Neural progenitor cell (in vitro differentiated cells): ENCODE data around the gene CDIP1. TPM values are rescaled to one million over a fixed set of nuclear protein-coding genes. Genes with fewer than 3 reads are reported as not detected.

Experiments used
- DNase-seq: peaks from one replicate; pipeline ENCODE4 v3.0.0-alpha.2; 2016; ENCODE audit warnings: low spot score
- H2AFZ ChIP-seq: fragments of 200-600 bp; sonication (generic); replicated peaks from 2 replicates; pipeline ENCODE4 v1.6.1; 2016; ENCODE audit warnings: antibody characterized with exemption
- H3F3A ChIP-seq: fragments of 200-600 bp; sonication (generic); 2 replicates; pipeline ENCODE4 v1.6.1; 2016; ENCODE audit warnings: antibody characterized with exemption, low read depth
- H3K27ac ChIP-seq: fragments of 200-600 bp; sonication (generic); 2 replicates; pipeline ENCODE4 v1.5.1; 2016; ENCODE audit warnings: mild to moderate bottlenecking
- H3K27me3 ChIP-seq: fragments of 200-600 bp; sonication (generic); 2 replicates; pipeline ENCODE4 v1.6.1; 2016; ENCODE audit warnings: mild to moderate bottlenecking, moderate library complexity
- H3K36me3 ChIP-seq: fragments of 200-600 bp; sonication (generic); 2 replicates; pipeline ENCODE4 v1.5.1; 2016
- H3K4me1 ChIP-seq: fragments of 200-600 bp; sonication (generic); 2 replicates; pipeline ENCODE4 v1.6.1; 2016; ENCODE audit warnings: mixed run types
- H3K4me2 ChIP-seq: fragments of 200-600 bp; sonication (generic); 2 replicates; pipeline ENCODE4 v1.6.1; 2016
- H3K4me3 ChIP-seq: fragments of 200-600 bp; sonication (generic); 2 replicates; pipeline ENCODE4 v1.5.1; 2016
- H3K79me2 ChIP-seq: fragments of 200-600 bp; sonication (generic); 2 replicates; pipeline ENCODE4 v1.6.1; 2016; ENCODE audit warnings: low read depth
- H3K9ac ChIP-seq: fragments of 200-600 bp; sonication (generic); 2 replicates; pipeline ENCODE4 v1.6.1; 2016
- H3K9me3 ChIP-seq: fragments of 200-600 bp; sonication (generic); 2 replicates; pipeline ENCODE4 v1.5.1; 2016; ENCODE audit warnings: low read depth
- H4K20me1 ChIP-seq: fragments of 200-600 bp; sonication (generic); 2 replicates; pipeline ENCODE4 v1.6.1; 2016; ENCODE audit warnings: low read depth
- H3K27ac Mint-ChIP-seq: 3 replicates; pipeline ENCODE4 v1.8.0; 2021; ENCODE audit warnings: mixed read lengths
- H3K27me3 Mint-ChIP-seq: 2 replicates; pipeline ENCODE4 v1.8.0; 2022; ENCODE audit warnings: low read depth, mild to moderate bottlenecking, inconsistent platforms, moderate library complexity, mixed read lengths; ENCODE audit not compliant: insufficient read depth
- H3K36me3 Mint-ChIP-seq: 3 replicates; pipeline ENCODE4 v1.8.0; 2021; ENCODE audit warnings: mixed read lengths
- H3K4me1 Mint-ChIP-seq: 3 replicates; pipeline ENCODE4 v1.8.0; 2021; ENCODE audit warnings: mixed read lengths
- H3K4me3 Mint-ChIP-seq: 3 replicates; pipeline ENCODE4 v1.8.0; 2021; ENCODE audit warnings: mild to moderate bottlenecking, moderate library complexity, mixed read lengths
- H3K9me3 Mint-ChIP-seq: 3 replicates; pipeline ENCODE4 v1.8.0; 2020; ENCODE audit warnings: mixed read lengths
- EZH2 ChIP-seq: fragments of 200-600 bp; sonication (generic); IDR thresholded peaks from 2 replicates; pipeline ENCODE4 v1.6.1; 2017; ENCODE audit warnings: antibody characterized with exemption, mild to moderate bottlenecking, moderate library complexity
- EZH2phosphoT487 ChIP-seq: fragments of 200-600 bp; sonication (generic); IDR thresholded peaks from 2 replicates; pipeline ENCODE4 v1.6.1; 2017; ENCODE audit warnings: antibody characterized with exemption
- total RNA-seq: library from RNA; depleted of rRNA; stranded (reverse); fragments of >200 nt; gene quantifications from 2 replicates; pipeline ENCODE4 v1.2.3, GENCODE V29; 2015; ENCODE audit warnings: low replicate concordance
- TF ChIP-seq, protein P1 (sequence below): fragments of 200-600 bp; sonication (generic); IDR thresholded peaks from 2 replicates; pipeline ENCODE4 v1.5.1; 2017; ENCODE audit warnings: antibody characterized with exemption, mild to moderate bottlenecking

The CDIP1 gene
- total RNA-seq, 1 donor from 2014 or later, result 13.1 TPM

DNA sequence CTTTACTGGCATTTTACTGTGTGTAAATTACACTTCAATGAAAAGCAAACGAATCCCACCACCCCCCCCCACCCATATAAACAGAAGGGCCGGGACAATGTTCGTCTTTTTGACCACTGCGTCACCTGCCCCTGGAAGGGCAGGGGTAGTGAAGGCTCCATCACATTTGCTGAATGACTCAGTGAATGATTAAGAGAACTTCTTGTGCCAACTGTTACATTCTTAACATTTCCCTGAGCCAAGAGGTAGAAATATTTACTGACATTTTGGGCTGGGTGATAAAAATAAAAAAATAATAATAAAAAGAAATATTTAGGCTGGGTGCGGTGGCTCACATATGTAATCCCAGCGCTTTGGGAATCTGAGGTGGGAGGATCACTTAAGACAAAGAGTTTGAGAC, 41.7 kb upstream of the CDIP1 start:
- Histone ChIP-seq H3K27ac (no peak overlapping the region), H3K4me1 (no peaks in the 10 kb centered on the region), H3K27me3 (no peaks in the 10 kb centered on the region), H2AFZ (no peak overlapping the region), H3K36me3 (no peaks in the 10 kb centered on the region), H3K79me2 (no peaks in the 10 kb centered on the region), H3F3A (no peaks in the 10 kb centered on the region), H3K9me3 (no peaks in the 10 kb centered on the region), H3K4me2 (no peak overlapping the region), H3K9ac (no peak overlapping the region), H3K4me3 (no peak overlapping the region), H4K20me1 (no peaks in the 10 kb centered on the region)
- TF ChIP-seq EZH2phosphoT487 (no peak), EZH2 (no peak)
- TF ChIP-seq, protein P1, sequence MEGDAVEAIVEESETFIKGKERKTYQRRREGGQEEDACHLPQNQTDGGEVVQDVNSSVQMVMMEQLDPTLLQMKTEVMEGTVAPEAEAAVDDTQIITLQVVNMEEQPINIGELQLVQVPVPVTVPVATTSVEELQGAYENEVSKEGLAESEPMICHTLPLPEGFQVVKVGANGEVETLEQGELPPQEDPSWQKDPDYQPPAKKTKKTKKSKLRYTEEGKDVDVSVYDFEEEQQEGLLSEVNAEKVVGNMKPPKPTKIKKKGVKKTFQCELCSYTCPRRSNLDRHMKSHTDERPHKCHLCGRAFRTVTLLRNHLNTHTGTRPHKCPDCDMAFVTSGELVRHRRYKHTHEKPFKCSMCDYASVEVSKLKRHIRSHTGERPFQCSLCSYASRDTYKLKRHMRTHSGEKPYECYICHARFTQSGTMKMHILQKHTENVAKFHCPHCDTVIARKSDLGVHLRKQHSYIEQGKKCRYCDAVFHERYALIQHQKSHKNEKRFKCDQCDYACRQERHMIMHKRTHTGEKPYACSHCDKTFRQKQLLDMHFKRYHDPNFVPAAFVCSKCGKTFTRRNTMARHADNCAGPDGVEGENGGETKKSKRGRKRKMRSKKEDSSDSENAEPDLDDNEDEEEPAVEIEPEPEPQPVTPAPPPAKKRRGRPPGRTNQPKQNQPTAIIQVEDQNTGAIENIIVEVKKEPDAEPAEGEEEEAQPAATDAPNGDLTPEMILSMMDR, result no peak
- Mint-ChIP-seq H3K4me1 (no peaks in the 10 kb centered on the region), H3K4me3 (no peak overlapping the region), H3K27ac (no peak overlapping the region), H3K9me3 (no peaks in the 10 kb centered on the region), H3K27me3 (peaks cover 2% of the 10 kb centered on the region), H3K36me3 (no peaks in the 10 kb centered on the region)
- DNase-seq, result no peak

DNA sequence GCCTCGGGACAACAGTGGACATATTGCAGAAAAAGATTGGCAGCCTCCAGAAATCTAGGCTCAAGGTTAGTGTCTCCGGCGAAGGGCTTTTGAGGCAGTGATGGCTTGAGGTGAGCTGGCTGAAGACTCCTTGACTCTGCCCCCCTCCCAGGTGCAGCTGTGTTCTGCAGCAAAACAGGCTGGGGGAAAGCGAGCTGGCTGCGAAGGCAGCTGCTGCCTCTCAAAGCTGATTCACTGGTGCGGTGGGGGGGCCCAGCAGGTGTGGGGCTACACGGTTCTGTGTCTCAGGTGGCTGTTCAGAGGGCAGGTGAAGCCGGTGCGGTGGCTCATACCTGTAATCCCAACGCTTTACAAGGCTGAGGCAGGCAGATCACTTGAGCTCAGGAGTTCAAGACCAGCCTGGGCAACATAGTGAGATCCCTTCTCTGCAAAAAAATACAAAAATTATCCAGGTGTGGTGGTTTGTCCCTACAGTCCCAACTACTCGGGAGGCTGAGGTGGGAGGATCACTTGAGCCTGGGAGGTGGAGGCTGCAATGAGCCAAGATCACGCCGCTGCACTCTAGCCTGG, 40.5 kb upstream of the CDIP1 start:
- H3K4me1 ChIP-seq, result no peaks in the 10 kb centered on the region
- H3K9me3 Mint-ChIP-seq, result no peaks in the 10 kb centered on the region
- no peak for DNase-seq
- peaks cover 2% of the 10 kb centered on the region for H3K27me3 Mint-ChIP-seq
- H3K4me3 ChIP-seq, result no peak overlapping the region
- no peak overlapping the region for H3K4me2 ChIP-seq
- H2AFZ ChIP-seq, result no peak overlapping the region
- H3K36me3 Mint-ChIP-seq, result no peaks in the 10 kb centered on the region
- H3K79me2 ChIP-seq, result no peaks in the 10 kb centered on the region
- no peaks in the 10 kb centered on the region for H3K4me1 Mint-ChIP-seq
- no peaks in the 10 kb centered on the region for H3K27me3 ChIP-seq
- no peaks in the 10 kb centered on the region for H4K20me1 ChIP-seq
- H3F3A ChIP-seq, result no peaks in the 10 kb centered on the region
- H3K36me3 ChIP-seq, result no peaks in the 10 kb centered on the region
- no peak overlapping the region for H3K4me3 Mint-ChIP-seq
- H3K9ac ChIP-seq, result no peak overlapping the region
- H3K27ac Mint-ChIP-seq, result no peak overlapping the region
- H3K9me3 ChIP-seq, result no peaks in the 10 kb centered on the region
- TF ChIP-seq EZH2phosphoT487, result no peak
- TF ChIP-seq, protein P1, result no peak
- TF ChIP-seq EZH2, result no peak
- no peak overlapping the region for H3K27ac ChIP-seq

DNA sequence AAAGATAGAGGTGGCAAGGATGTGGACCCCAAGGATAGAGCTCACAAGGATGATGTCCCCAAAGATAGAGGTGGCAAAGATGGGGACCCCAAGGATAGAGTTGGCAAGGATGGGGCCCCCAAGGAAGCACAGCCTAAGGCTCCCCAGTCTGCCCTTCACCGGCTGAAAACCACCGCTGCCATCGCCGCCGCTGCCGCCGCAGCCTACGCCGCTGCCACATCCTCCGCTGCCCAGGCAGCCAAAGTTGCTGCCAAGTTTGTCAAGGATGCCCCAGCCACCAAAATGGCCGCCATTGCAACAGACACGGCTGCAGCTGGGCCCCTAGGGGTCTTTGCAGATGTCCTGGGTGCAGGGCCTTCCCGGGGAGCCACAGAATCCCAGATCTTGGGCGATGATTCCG, 37.4 kb upstream of the CDIP1 start:
- Histone ChIP-seq H3K4me2 (no peak overlapping the region), H3K36me3 (no peaks in the 10 kb centered on the region), H4K20me1 (no peaks in the 10 kb centered on the region), H3K4me3 (no peak overlapping the region), H3K4me1 (no peaks in the 10 kb centered on the region), H3F3A (no peaks in the 10 kb centered on the region), H2AFZ (no peak overlapping the region), H3K27me3 (no peaks in the 10 kb centered on the region), H3K79me2 (no peaks in the 10 kb centered on the region), H3K9me3 (no peaks in the 10 kb centered on the region), H3K27ac (no peak overlapping the region), H3K9ac (no peak overlapping the region)
- Mint-ChIP-seq H3K4me3 (no peak overlapping the region), H3K4me1 (peaks cover 5% of the 10 kb centered on the region), H3K36me3 (no peaks in the 10 kb centered on the region), H3K27me3 (peaks cover 2% of the 10 kb centered on the region), H3K27ac (no peak overlapping the region), H3K9me3 (no peaks in the 10 kb centered on the region)
- no peak for DNase-seq
- TF ChIP-seq EZH2phosphoT487 (no peak), EZH2 (no peak)
- TF ChIP-seq, protein P1, result no peak
